ENCODE measurements around the gene UGT1A3. TPM values are rescaled to one million over a fixed set of nuclear protein-coding genes. Genes with fewer than 3 reads are reported as not detected.

UGT1A3 gene
- total RNA-seq, 1 experiment from 2014 or later: not detected

DNA sequence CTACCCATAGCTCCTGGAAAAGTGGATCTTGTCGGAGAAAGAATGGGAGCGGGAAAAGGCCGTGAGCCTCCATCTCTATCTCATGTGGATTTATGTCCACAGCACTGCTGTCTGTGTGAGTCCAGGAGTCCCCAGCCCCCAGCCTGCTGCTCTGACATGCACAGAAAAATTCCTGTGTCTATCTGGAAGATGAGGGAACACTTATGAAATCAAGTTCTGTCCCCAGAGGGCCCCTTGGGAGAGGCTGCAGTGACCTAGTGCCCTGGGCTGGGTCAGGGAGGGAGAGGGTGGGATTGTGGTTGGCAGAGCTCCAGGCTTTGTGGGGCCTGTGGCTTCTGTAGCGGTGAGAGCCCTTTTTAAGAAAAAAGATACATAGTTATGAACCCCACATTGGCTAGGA, 87.9 kb downstream of the UGT1A3 start:
- no TSS peak for BruUV-seq (replicated peaks)
- Histone ChIP-seq H3K27ac (ENCODE audit: low read depth, low read length, poor library complexity, severe bottlenecking) (no peak overlapping the region), H3K27me3 (replicated peaks; ENCODE audit: insufficient read depth, low read depth, low read length, poor library complexity) (no peaks in the 10 kb centered on the region), H3K9me3 (ENCODE audit: low read depth, low read length, poor library complexity, severe bottlenecking) (no peaks in the 10 kb centered on the region), H3K4me3 (ENCODE audit: low read depth, low read length, poor library complexity, severe bottlenecking) (no peak overlapping the region), H3K36me3 (ENCODE audit: insufficient read depth, low read length, poor library complexity, severe bottlenecking) (no peaks in the 10 kb centered on the region), H3K4me1 (ENCODE audit: insufficient read depth, low read length, poor library complexity, severe bottlenecking) (no peaks in the 10 kb centered on the region)
- POLR2A ChIA-PET (ENCODE audit: low non-redundant PET): no interaction called here
- TF ChIP-seq EZH2 (IDR thresholded peaks at IDR 0.05; ENCODE audit: borderline replicate concordance, low read depth, low read length, poor library complexity, severe bottlenecking): no peak
- TF ChIP-seq, protein P1, sequence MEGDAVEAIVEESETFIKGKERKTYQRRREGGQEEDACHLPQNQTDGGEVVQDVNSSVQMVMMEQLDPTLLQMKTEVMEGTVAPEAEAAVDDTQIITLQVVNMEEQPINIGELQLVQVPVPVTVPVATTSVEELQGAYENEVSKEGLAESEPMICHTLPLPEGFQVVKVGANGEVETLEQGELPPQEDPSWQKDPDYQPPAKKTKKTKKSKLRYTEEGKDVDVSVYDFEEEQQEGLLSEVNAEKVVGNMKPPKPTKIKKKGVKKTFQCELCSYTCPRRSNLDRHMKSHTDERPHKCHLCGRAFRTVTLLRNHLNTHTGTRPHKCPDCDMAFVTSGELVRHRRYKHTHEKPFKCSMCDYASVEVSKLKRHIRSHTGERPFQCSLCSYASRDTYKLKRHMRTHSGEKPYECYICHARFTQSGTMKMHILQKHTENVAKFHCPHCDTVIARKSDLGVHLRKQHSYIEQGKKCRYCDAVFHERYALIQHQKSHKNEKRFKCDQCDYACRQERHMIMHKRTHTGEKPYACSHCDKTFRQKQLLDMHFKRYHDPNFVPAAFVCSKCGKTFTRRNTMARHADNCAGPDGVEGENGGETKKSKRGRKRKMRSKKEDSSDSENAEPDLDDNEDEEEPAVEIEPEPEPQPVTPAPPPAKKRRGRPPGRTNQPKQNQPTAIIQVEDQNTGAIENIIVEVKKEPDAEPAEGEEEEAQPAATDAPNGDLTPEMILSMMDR (conservative IDR thresholded peaks at IDR 0.05; ENCODE audit: low read depth, low read length): no peak
- intact Hi-C loops (cut with micrococcal nuclease; ENCODE audit: unreplicated experiment): no loop called here
- DNase-seq (ENCODE audit: low spot score): no peak
- CTCF ChIA-PET: no interaction called here

DNA sequence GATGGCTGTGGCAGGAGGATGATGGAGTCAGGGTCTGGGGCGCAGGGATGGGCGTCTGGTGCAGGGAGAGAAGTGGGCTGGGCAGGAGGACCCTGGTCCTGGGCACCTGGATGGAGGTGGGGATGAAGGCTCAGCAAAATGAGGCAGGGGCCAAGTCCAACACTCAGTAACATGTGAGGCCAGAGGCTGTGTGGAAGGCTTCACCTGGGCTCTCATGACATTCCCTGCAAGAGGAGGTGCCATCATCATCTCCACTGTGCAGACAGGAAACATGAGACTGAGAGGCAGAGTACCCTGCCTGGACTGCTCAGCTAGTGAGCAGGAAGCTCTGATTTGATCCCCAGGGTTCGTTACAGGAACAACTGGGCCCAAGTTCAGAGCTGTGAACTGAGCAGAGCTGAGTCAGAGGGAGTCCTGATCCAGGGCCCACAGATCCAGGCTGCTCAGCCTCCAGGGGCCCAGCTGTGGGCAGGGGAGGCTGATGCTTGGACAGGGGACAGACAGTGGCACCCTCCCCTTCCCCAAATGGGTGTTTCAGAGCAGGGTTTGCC, 88.6 kb downstream of the UGT1A3 start:
- ChIA-PET CTCF (no interaction called here), POLR2A (ENCODE audit: low non-redundant PET) (no interaction called here)
- DNase-seq (ENCODE audit: low spot score): no peak
- BruUV-seq (replicated peaks): no TSS peak
- H3K4me1 ChIP-seq (ENCODE audit: insufficient read depth, low read length, poor library complexity, severe bottlenecking): no peaks in the 10 kb centered on the region
- no peaks in the 10 kb centered on the region for H3K9me3 ChIP-seq (ENCODE audit: low read depth, low read length, poor library complexity, severe bottlenecking)
- no peaks in the 10 kb centered on the region for H3K36me3 ChIP-seq (ENCODE audit: insufficient read depth, low read length, poor library complexity, severe bottlenecking)
- no peak overlapping the region for H3K27ac ChIP-seq (ENCODE audit: low read depth, low read length, poor library complexity, severe bottlenecking)
- no peaks in the 10 kb centered on the region for H3K27me3 ChIP-seq (replicated peaks; ENCODE audit: insufficient read depth, low read depth, low read length, poor library complexity)
- TF ChIP-seq, protein P1 (conservative IDR thresholded peaks at IDR 0.05; ENCODE audit: low read depth, low read length): no peak
- TF ChIP-seq EZH2 (IDR thresholded peaks at IDR 0.05; ENCODE audit: borderline replicate concordance, low read depth, low read length, poor library complexity, severe bottlenecking): no peak
- intact Hi-C loops (cut with micrococcal nuclease; ENCODE audit: unreplicated experiment): no loop called here
- no peak overlapping the region for H3K4me3 ChIP-seq (ENCODE audit: low read depth, low read length, poor library complexity, severe bottlenecking)

DNA sequence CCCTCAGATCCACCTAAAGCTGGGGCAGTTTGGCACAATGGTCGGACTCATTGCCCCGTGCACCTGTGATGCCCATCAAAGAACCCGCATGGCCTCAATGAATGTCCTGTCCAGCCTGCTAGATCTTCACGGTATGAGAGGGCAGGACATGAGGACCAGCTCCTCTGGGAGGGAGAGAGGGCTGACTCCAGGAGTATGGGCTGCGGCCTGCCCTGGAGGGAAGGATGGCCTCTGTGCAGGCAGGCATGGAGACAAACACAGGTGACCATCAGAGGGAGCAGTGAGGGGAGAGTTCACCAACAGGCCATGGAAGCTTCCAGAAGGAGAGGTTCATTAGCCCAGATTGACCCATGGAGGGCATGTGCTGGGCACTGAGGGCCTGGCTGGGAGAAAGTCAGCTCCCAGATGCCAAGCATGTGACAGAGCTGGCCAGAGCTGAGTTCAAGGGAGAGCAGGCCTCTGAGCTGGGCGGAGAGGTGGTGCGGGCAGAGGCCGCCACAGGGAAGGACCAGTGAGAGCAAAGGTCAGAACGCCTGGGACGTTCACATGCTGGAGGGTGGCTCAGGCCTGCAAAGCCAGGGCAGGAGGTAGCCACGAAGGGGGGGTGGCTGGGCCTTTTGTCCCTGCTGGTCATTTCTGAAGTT, 89.3 kb downstream of the UGT1A3 start:
- no peaks in the 10 kb centered on the region for H3K36me3 ChIP-seq (ENCODE audit: insufficient read depth, low read length, poor library complexity, severe bottlenecking)
- intact Hi-C loops (cut with micrococcal nuclease; ENCODE audit: unreplicated experiment): no loop called here
- BruUV-seq (replicated peaks): no TSS peak
- no peak for DNase-seq (ENCODE audit: low spot score)
- no peak overlapping the region for H3K4me3 ChIP-seq (ENCODE audit: low read depth, low read length, poor library complexity, severe bottlenecking)
- ChIA-PET POLR2A (ENCODE audit: low non-redundant PET) (no interaction called here), CTCF (no interaction called here)
- no peaks in the 10 kb centered on the region for H3K9me3 ChIP-seq (ENCODE audit: low read depth, low read length, poor library complexity, severe bottlenecking)
- H3K27me3 ChIP-seq (replicated peaks; ENCODE audit: insufficient read depth, low read depth, low read length, poor library complexity): no peaks in the 10 kb centered on the region
- TF ChIP-seq, protein P1 (conservative IDR thresholded peaks at IDR 0.05; ENCODE audit: low read depth, low read length): no peak
- no peak for TF ChIP-seq EZH2 (IDR thresholded peaks at IDR 0.05; ENCODE audit: borderline replicate concordance, low read depth, low read length, poor library complexity, severe bottlenecking)
- no peaks in the 10 kb centered on the region for H3K4me1 ChIP-seq (ENCODE audit: insufficient read depth, low read length, poor library complexity, severe bottlenecking)
- H3K27ac ChIP-seq (ENCODE audit: low read depth, low read length, poor library complexity, severe bottlenecking): no peak overlapping the region

All from A673 (cell line).